Progenitor cell of endocrine pancreas (in vitro differentiated cells): ENCODE measurements around the gene DCBLD2. TPM values are rescaled to one million over a fixed set of nuclear protein-coding genes. Genes with fewer than 3 reads are reported as not detected.

ENCODE experiments used
- DNase-seq: peaks from one replicate; pipeline ENCODE4 v3.0.0; 2021; ENCODE audit warnings: low spot score; ENCODE audit not compliant: unreplicated experiment
- H3K27ac Mint-ChIP-seq: 2 replicates; pipeline ENCODE4 v1.8.0; 2021; ENCODE audit warnings: mild to moderate bottlenecking, moderate library complexity, mixed read lengths
- H3K27me3 Mint-ChIP-seq: 2 replicates; pipeline ENCODE4 v1.8.0; 2021; ENCODE audit warnings: mixed read lengths
- H3K36me3 Mint-ChIP-seq: 2 replicates; pipeline ENCODE4 v1.8.0; 2022; ENCODE audit warnings: mixed read lengths; ENCODE audit not compliant: insufficient read depth
- H3K4me1 Mint-ChIP-seq: 2 replicates; pipeline ENCODE4 v1.8.0; 2021; ENCODE audit warnings: low read depth, mixed read lengths
- H3K4me3 Mint-ChIP-seq: 2 replicates; pipeline ENCODE4 v1.8.0; 2021; ENCODE audit warnings: low read depth, mild to moderate bottlenecking, moderate library complexity, mixed read lengths
- H3K9me3 Mint-ChIP-seq: 2 replicates; pipeline ENCODE4 v1.8.0; 2021; ENCODE audit warnings: low read depth, mixed read lengths
- CTCF ChIP-seq: fragments of 200-600 bp; sonication (generic); IDR thresholded peaks from one replicate; pipeline ENCODE4 v1.5.0; 2021; ENCODE audit warnings: antibody characterized with exemption, mild to moderate bottlenecking; ENCODE audit not compliant: unreplicated experiment
- total RNA-seq: library from RNA; stranded (reverse); gene quantifications from 2 replicates; pipeline ENCODE4 v1.2.1, GENCODE V29; 2021

DCBLD2 gene
- total RNA-seq, 1 donor from 2014 or later: 85.5 TPM

- Mint-ChIP-seq H3K27me3 (no peaks in the 10 kb centered on the region), H3K4me1 (no peaks in the 10 kb centered on the region), H3K27ac (no peak overlapping the region), H3K36me3 (peaks cover 14% of the 10 kb centered on the region), H3K4me3 (no peak overlapping the region), H3K9me3 (no peaks in the 10 kb centered on the region)
- no peak for DNase-seq
- peak; percentile 79 for TF ChIP-seq CTCF
These were observed 83.9 kb downstream of the DCBLD2 start for GRCh38 chr3:98817547-98818041.

- H3K4me3 Mint-ChIP-seq: no peak overlapping the region
- peaks cover 11% of the 10 kb centered on the region for H3K4me1 Mint-ChIP-seq
- no peaks in the 10 kb centered on the region for H3K9me3 Mint-ChIP-seq
- H3K27ac Mint-ChIP-seq: no peak overlapping the region
- TF ChIP-seq CTCF: no peak
- no peaks in the 10 kb centered on the region for H3K27me3 Mint-ChIP-seq
- peaks cover 13% of the 10 kb centered on the region for H3K36me3 Mint-ChIP-seq
- no peak for DNase-seq
These were observed 86.6 kb downstream of the DCBLD2 start for GRCh38 chr3:98814817-98815420.

GRCh38 chr3:98812851-98813374 is 88.6 kb downstream of the DCBLD2 start:
- Mint-ChIP-seq H3K36me3 (peaks cover 10% of the 10 kb centered on the region), H3K27me3 (no peaks in the 10 kb centered on the region), H3K9me3 (no peaks in the 10 kb centered on the region), H3K4me3 (no peak overlapping the region), H3K27ac (no peak overlapping the region), H3K4me1 (peaks cover 13% of the 10 kb centered on the region)
- TF ChIP-seq CTCF: peak; percentile 81
- no peak for DNase-seq

- H3K4me3 Mint-ChIP-seq: no peak overlapping the region
- H3K4me1 Mint-ChIP-seq: peaks cover 13% of the 10 kb centered on the region
- peaks cover 20% of the 10 kb centered on the region for H3K36me3 Mint-ChIP-seq
- DNase-seq: no peak
- no peak for TF ChIP-seq CTCF
- H3K9me3 Mint-ChIP-seq: no peaks in the 10 kb centered on the region
- H3K27me3 Mint-ChIP-seq: no peaks in the 10 kb centered on the region
- no peak overlapping the region for H3K27ac Mint-ChIP-seq
These were observed 90.4 kb downstream of the DCBLD2 start for GRCh38 chr3:98811048-98811447.

GRCh38 chr3:98809557-98809956 is 91.9 kb downstream of the DCBLD2 start:
- Mint-ChIP-seq H3K36me3 (peaks cover 27% of the 10 kb centered on the region), H3K4me1 (peaks cover 13% of the 10 kb centered on the region), H3K27ac (no peak overlapping the region), H3K9me3 (no peaks in the 10 kb centered on the region), H3K27me3 (no peaks in the 10 kb centered on the region), H3K4me3 (no peak overlapping the region)
- DNase-seq: no peak
- no peak for TF ChIP-seq CTCF
